GM21367 (cell line): ENCODE data around the gene PALLD.
"Not testable (repeated sequence)": the region's sequence is repeated elsewhere in the genome, so short reads cannot be mapped to it uniquely, and the experiment has no call there.

ENCODE experiments used
- ATAC-seq: cut with Tn5 transposase; IDR thresholded peaks from one replicate; pipeline ENCODE4 v1.9.1; 2021; ENCODE audit not compliant: unreplicated experiment

Gene PALLD

DNA sequence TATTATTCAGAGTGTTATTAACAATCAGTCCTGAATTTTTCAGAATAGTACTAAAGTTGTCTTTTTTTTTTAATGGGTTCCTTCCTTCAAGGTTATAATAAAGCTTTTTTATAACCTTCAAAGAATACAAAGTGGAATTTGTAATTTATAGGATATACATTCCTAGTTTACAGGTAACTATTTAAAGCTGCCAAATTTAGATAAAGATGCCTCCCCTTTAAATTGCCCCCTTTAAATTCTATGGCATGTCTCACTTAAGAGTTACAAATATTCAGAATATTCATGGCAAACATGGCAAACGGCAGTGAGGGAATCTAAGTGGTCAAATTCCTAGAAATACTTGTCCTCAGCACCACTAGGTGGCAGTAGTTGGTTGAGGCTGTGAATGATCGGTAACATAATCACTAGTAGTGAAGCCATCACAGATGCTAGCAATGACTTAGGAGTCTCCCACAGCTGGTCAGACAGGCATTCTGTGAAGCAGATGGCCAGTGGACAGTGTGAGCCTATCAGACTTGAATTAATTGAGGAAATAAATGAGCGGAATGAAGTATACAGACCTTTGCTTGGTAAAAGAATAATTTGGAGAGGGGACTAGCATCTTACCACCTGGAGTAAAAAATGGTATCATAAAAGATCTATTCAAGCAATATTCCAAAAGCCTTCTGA lies 426.8 kb downstream of the PALLD start:
- no peak for ATAC-seq

DNA sequence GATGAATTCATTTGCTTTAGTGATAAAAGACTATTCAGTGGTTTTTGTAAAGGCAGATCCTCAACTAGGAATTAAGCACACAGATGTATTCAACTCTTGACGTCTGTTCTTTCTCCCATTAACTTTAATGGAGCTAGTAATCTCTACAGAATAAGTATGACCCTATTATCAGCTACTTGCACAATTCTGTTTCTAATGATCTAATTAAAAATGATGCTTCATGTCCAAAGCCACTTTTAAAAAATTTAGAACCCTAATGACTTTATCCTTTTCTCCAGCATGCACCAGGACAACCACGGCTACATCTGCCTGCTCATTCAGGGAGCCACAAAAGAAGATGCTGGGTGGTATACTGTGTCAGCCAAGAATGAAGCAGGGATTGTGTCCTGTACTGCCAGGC lies 427.8 kb downstream of the PALLD start:
- ATAC-seq = no peak

DNA sequence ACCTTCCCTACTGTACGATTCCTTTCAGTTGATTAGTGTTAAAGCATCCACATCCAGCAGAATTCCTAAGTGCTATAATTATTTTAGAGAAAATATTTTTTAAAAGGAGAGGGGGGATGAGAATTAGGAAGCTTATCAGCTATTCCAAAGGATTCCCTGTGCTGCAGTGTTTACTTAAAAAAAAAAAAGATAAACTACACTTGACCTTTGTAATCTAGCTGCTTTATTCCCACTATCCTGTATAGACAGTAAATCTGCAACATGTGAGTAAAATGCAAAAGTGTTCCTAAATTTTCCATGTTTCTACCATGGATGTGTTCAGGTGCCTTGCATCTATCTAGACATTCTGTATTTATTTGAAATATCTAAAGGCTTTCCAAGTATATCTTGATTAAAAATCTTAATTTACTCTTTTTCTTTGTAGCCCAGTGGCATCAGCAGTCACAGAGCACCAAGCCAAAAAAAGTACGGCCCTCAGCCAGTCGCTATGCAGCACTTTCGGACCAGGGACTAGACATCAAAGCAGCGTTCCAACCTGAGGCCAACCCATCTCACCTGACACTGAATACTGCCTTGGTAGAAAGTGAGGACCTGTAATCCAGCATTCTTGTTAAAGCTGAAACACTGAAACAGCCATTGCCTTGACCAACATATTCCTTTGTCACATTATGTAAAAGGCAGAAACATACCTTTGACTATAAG lies 429.1 kb downstream of the PALLD start:
- no peak for ATAC-seq

DNA sequence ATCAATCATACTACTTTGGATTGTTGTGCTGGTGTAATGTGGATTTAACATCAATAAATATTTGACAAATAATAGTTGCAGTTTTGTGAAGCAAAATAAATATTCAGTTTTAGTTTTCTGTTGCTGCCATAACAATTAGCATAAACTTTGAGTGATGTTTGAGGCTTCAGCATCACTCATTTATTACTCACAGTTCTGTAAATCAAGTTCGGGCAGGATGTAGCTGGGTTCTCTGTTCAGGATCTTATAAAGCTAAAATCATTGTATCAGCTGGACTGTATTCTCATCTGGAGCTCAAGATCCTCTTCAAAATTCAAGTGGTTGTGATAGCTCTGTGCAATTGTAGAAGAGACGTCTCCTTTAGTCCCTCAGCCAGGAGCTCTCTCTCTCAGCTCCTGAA lies 431.5 kb downstream of the PALLD start:
- ATAC-seq = no peak

DNA sequence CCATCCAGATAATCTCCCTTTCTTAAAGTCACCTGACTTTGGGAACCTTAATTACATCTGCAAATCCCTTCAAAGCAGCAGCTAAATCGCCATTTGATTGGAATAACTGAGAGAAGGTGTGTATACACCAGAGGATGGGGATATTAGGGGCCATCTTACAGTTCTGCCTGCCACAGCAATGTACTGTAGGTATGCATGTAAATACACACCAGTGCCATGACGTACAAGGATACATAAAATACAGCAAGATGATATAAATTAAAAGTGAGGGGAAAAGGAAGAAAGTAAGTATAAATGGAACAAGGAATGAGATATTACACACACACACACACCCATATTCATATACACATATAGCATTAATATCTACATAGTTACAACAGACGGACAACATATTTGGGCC lies 432.0 kb downstream of the PALLD start:
- no peak for ATAC-seq

DNA sequence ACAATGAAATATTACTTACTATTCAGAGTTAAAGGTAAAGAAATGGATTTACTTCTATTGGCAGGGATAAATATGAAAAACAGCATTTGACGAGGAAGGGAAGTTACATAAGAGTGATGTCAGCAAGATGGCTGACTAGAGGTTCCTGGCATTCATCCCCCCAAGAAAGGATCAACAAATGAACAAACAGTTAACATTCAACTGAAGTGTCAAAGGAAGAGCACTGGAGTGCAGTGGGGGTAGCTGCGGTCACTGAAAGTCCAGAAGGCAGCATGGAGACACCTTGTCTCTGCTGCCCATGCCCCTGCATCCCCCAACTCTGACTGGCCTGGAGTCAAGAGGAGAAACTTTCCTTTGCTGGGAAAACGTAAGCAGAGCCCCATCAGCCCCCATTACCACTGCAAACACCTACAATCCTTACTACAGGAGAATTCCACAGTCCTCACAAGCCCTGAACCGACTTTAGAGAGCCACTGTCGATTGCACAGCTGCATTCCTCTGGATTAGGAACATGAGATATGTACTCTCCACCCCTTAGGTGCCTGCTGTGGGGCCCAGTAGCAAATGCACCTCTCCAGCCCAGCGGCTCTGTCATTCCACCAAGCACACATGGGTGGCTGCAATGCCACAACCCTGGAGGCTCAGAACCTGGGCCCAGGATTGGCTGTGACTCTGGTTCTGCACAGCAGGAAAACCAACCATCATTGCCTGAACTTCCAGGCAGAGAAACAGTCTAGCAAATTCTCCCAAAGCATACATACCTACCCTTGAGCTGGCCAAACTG lies 433.8 kb downstream of the PALLD start:
- ATAC-seq = no peak

DNA sequence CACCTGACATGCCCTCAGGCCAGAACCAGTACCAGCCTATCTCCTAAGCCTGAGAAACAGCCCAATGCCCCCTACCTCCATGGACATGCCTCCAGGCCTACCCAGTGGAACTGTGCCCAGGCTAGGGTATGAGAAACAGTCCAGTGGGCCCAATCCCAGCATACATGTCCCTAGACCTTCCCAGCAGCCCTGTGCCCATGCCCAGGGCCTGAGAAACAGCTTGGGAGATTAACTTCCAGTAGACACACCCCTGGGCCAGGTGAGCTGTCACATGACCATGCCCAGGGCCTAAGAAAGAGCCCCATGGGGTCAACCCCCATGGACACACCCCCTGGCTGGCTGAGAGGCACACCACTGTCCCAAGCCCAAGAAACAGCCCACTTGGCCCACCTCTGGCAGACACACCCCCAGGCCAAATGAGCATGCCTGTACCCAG lies 434.4 kb downstream of the PALLD start:
- ATAC-seq = no peak

DNA sequence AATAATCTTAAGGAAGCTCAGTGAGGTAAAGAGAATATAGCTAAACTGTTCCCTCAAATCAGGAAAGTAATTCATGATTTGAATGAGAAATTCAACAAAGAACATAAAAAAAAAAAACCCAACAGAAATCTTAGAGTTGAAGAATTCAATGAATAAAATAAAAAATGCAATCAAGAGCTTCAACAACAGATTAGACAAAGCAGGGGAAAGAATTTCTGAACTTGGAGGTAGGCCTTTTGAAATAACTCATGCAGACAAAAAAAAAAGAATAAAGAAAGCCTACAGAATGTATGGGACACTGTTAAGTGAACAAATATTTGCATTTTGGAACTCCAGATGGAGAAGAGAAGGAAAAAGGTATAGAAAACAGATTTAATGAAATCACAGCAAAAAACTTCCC lies 435.3 kb downstream of the PALLD start:
- ATAC-seq = no peak

DNA sequence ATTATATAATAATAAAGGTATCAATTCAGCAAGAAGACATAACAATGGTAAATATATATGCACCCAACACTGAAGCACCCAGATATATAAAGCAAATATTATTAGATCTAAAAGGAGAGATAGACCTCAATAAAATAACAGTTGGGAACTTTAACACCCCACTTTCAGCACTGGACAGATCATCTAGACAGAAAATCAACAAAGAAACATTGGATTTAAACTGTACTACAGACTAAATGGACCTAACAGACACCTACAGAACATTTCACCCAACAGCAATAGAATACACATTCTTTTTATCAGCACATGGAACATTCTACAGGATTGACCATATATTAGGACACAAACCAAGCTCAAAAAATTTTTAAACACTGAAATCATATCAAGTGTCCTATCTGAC lies 436.6 kb downstream of the PALLD start:
- no peak for ATAC-seq

DNA sequence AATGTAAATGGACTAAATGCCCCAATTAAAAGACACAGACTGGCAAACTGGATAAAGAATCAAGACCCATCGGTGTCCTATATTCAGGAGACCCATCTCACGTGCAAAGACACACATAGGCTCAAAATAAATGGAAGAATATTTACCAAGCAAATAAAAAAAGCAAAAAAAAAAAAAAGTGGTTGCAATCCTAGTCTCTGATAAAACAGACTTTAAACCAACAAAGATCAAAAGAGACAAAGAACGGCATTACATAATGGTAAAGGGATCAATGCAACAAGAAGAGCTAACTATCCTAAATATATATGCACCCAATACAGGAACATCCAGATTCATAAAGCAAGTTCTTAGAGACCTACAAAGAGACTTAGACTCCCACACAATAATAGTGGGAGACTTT lies 440.6 kb downstream of the PALLD start:
- not testable (repeated sequence) for ATAC-seq

DNA sequence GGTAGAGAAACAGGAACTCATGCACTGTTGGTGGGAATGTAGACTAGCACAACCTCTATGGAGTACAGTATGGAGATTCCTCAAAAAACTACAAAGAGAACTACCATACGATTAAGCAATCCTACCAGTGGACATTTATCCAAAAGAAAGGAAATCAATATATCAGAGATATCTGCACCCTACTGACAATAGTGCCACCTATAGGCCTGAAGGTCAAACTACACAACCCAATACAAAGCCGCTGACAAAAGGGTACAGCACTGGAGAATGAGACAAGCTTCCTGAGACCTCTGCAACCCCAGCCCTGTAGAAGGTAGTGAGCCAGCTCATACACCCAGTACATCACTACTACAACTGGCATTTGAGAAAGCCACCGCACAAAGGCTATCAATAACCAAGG lies 446.1 kb downstream of the PALLD start:
- ATAC-seq = no peak

DNA sequence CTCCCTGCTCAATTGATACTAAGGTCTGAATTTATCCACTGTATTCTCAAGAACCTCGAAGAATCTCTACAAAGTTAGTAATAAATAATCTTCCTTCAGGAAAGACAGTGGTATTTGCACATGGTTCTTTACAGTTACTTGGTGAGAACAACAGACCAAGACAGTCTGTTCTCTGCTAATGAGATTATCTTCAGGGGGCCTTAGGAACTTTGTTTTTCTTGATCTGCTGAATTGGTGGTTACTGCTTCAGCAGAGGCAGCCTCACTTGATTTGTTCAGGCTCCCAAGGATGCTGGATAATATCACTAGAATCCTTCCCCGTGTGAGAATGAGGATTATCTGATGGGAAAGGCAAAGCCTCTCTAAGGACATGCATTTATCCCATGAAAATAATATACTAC lies 448.4 kb downstream of the PALLD start:
- ATAC-seq = no peak

DNA sequence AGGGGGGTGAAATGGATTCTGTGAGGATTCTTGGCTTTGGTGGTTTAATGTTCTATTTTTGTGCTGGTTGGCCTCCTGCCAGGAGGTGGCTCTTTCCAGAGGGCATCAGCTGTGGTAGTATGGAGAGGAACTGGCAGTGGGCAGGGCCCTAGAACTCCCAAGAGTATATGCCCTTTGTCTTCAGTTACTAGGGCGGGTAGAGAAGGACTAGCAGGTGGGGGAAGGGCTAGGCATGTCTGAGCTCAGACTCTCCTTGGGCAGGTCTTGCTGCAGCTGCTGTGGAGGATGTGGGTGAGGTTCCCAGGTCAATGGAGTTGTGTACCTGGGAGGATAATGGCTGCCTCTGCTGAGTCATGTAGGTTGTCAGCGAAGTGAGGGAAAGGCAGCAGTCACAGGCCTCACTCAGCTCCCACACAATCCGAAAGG lies 456.0 kb downstream of the PALLD start:
- not testable (repeated sequence) for ATAC-seq

DNA sequence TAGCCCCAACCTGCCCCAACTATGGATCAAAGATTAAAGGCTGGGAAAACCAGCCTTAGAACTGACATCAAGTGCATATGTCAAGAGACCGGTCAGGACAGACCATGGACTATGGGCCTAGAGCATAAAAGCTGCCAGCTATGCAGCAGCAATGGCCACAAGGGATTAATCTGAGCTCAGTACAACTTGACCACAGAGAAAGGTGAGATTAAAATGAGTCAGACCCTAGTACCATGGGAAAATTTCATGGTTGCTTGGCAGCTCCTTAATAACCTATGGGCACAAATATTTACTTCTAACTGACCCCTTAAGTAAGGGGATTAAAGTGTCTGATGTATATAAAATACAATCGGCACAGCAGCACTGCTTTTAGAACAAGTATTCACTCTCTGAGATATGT lies 458.8 kb downstream of the PALLD start:
- no peak for ATAC-seq

DNA sequence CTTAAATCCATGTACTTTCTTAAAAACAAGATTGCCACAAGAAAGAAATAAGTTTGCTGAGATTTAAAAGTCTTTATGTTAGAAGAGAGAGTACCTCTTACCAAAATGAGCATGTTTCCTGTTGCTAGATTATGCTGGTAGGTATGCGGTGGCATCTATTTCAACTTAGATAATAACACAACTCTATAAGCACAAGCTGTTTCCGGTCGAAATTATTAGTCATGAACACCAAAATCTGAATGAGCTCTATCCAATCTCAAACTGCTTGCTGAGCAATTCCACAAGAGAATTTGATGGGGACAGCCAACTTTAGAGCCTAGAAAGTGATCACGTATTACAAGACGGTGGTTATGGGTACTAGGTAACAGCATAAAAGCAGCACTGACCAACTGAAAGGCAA lies 463.9 kb downstream of the PALLD start:
- ATAC-seq = no peak

DNA sequence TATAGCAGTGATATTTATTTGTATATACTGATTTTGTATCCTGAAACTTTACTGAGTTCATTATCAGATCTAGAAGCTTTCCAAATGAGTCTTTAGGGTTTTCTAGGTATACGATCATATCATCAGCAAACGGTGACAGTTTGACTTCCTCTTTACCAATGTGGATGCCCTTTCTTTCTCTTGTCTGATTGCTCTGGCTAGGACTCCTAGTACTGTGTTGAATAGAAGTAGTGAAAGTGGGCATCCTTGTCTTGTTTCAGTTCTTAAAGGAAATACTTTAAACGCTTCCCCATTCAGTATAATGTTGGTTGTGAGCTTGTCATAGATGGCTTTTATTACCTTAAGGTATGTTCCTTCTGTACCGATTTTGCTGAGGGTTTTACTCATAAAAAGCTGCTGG lies 475.7 kb downstream of the PALLD start:
- no peak for ATAC-seq
